ENCODE results near the gene FOXF1.

FOXF1 gene

GRCh38 chr16:86505185-86505898 lies 5.0 kb upstream of the FOXF1 start:
- no peak for DNase-seq (ENCODE audit: low spot score)

GRCh38 chr16:86505899-86506864 lies 4.1 kb upstream of the FOXF1 start:
- no peak for DNase-seq (ENCODE audit: low spot score)

GRCh38 chr16:86507173-86508027 lies 2.9 kb upstream of the FOXF1 start:
- no peak for DNase-seq (ENCODE audit: low spot score)

- no peak for DNase-seq (ENCODE audit: low spot score)
Measured at GRCh38 chr16:86508028-86508946, 2.0 kb upstream of the FOXF1 start.

GRCh38 chr16:86508947-86509758 lies 1.2 kb upstream of the FOXF1 start:
- no peak for DNase-seq (ENCODE audit: low spot score)

GRCh38 chr16:86509759-86510464 lies 415 bp upstream of the FOXF1 start:
- no peak for DNase-seq (ENCODE audit: low spot score)

DNA sequence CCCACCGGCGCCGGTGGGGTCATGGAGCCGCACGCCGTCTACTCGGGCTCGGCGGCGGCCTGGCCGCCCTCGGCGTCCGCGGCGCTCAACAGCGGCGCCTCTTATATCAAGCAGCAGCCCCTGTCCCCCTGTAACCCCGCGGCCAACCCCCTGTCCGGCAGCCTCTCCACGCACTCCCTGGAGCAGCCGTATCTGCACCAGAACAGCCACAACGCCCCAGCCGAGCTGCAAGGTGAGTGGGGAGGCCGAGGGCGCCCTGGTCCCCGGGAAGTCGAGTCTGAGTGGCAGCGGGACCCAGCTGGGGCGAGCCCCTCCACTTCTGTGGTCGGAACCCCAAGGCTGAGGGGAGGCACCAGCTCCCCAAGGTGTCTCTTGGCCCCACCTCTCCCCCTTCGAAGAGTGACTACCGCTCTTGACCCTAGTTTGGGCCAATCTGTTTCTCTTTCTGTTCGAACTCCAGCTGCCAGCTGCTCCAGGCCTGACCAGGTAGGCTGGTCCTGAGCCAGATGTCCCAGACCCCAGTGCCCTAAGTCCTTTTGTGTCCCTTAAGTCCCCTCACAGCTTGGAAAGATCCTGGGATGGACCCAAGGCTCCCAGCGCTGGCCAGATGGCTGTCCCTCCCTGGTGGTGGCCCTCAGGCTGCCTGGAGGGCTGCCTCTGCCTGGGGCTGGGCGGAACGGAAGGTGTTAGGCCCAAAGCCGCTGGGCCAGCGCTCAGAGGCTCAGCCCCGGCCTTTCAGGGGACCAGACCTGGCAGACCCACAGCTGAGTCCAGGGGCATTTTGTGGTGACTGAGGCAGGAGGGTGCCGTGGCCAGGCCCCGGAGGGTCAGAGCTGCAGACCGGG lies 1.2 kb downstream of the FOXF1 start:
- DNase-seq (ENCODE audit: low spot score): no peak

DNA sequence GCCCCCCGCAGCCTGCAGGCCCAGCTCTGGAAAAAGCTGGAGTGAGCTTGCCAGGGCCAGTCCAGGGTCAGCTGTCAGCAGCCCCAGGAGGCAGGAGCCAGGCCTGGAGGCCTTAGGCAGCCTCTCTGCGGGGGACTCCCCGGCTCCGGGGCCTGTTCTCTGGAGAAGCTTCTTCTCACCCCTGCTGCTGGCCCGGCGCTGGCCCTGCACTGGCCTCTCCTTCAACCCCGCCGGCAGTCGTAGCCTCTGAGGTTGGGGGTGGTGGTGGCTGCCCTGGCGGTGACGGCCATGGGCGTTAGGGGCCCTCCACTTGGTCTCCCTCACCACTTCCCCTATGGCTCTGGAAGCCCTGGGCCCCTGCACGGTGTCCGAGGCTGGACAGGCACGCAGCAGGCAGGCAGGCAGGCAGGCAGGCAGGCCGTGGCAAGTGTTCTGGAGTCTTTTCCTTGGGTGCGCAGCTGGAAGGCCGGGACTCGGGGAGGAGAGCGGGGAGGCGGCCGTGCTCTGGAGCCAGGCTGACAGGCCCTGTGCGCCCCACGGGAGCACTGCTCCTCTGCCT lies 2.1 kb downstream of the FOXF1 start:
- no peak for DNase-seq (ENCODE audit: low spot score)

DNA sequence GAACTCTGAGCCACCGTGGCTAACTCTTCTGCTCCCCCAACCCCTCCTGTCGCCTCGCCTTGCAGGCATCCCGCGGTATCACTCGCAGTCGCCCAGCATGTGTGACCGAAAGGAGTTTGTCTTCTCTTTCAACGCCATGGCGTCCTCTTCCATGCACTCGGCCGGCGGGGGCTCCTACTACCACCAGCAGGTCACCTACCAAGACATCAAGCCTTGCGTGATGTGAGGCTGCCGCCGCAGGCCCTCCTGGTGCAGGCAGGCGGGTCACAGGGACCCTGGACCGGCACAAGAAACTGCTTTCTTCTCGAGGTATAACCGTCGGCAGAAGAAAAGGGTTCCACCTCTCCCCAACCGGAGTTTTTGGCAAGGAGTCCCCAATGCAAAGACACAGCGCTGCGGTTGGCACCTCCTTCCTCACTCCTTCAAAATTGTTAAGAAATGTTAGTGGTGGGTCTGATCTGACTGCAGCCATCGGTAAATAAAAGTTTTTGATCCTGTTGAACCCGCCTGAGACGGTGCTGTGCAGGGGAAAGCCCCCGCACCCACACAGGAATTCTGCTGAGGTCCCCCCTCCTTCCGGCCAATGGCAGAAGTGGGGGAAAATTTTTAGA lies 2.6 kb downstream of the FOXF1 start:
- DNase-seq (ENCODE audit: low spot score): no peak

DNA sequence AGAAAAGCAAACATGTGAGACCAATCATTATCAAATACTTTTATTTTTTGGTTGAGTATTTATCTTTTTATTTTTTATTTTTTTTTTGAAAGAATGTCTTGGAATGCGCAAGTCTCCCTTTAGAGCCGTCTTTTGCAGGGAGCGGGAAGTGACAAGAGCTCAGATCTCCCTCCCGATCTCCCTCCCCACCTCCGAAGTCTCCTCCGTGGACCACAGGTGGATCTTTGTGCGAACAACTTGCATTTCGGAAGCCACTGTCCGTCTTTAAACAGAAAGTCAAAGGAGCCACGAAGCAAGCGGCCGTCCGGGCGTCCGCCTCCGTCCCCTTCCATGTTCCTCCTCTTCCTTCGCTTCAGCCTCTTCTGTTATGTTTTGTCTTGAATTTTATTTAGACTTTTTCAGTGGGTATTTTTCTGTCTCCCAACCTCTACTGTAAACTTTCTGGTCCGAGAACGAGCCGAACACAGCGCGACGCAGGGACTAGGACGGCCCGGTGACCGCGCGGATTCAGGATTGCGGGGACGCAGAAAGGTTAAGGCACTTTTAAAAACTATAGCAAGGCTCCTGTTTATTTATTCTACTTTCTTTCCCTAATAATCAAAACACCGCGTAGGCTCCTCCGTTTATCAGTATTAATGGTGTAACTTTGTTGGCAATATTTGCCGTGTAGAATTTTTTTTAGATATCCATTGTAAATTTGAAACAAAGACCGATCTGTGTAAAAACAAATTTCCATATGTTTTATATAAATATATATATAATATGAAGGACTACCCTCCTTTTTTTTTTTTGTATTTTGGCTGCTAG lies 3.3 kb downstream of the FOXF1 start:
- no peak for DNase-seq (ENCODE audit: low spot score)

DNA sequence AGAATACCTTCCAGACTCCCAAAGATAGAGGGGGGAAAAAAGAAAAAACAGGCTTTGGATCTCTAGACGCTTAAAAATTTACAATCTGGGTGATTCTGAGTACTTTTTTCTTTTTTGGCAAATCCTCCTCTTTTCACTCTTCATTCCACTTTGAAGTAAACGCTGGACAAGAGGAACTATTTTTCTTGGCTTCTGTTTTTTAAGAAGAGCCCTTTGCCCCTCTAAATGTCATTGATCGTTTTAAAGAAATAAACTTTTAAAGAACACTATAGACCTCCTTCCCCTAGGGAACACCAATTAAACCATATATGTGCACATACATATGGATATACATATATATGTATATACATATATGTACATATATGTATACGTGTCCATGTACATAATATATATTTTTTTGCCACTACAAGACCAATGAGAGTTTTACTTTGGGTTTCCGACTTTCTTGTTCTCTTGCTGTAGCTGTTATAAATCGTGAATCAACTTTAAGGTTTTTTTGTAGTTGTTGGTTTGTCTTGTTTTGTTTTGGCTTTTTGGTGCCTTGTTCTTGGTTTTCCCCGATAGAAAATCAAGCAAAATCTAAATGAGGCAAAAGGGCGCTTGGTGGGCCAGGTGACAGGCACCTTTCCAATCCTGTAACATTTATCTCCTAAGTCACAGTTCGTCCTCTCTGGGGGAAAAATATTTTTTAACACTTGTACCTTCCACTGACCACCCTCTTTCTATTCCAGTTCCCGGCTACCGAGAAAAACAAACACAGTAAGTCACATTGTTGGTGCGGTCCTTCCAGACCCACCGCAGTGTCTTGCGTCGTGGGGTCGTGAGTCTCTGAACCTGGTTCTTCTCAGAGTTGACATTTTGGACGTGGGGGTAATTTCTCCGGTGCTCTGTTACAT lies 4.4 kb downstream of the FOXF1 start:
- DNase-seq (ENCODE audit: low spot score): no peak

DNA sequence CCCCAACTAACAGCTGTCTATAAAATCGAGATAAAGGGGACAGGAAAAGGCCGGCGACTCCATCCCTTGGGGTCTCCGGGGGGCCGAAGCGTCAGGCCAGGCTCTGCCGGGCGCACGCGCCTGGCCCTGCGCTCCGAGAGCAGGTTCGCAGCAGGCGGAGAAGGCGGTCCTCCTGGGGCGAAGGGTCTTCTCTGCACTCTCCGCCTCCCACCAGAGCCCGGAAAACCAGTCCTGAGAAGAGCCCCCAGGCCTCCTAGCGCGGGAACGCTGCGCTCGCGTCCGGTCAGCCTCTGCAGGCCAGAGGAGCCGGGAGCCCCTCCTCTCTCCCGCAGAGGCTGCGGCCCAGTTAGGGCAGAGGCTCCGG lies 5.1 kb downstream of the FOXF1 start:
- no peak for DNase-seq (ENCODE audit: low spot score)

DNA sequence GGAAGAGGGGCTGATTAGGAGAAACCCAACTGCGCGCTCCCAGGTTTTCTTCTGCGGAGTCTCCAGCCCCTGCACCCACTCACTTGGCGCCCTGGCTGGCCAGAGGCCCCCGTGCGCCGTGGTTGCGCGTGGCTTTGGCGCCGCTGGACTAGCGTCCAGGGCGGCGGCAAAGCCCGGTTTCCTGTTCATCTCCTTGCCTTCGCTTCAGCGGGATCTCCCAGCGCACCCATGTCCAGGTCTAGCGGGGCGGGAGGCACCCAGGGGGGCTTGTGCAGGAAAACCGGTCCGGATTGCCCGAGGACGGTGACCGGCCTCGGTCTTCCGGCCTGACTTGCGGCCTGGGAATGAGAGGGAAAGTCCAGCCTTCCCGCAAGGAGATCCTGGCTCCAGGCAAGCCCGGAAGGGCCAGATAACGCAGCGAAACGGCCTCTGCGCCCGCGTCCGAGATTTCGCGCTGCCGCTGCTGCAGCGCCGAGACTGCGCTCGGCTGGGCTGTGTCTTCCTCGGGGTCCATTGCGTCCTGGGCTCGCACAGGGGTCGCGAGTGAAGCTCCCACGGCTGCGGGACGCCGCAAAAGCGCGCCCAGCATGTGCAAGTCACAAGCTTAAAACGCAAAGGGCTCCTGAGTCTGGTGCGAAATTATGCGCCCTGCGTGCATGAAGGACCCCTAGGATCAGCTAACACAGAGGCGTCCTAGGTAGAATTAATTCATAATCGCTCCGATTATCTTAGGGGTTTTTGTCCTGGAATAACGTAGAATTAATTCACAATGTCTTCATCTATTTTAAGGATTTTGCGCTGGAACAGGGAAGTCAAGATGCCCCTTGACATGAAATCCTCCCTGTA lies 5.7 kb downstream of the FOXF1 start:
- no peak for DNase-seq (ENCODE audit: low spot score)

DNA sequence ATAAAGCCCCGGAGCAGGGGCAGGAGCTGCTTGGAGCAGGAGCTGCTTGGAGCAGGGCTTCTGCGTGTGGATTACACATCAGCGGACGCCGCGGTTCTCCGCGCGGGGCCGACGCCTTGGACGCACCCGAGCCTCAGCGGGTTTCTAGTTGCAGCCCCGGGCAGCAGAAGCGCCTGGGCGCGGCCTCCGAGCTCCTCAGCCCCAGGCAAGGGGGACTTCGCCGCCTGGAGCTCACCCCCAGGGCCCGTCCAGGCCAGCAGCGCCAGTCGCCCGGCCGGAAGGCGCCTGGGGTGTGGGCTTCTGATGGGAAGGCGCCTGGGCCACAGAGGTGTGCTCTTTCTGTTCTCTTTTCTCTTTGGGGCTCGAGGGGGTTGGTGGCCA lies 6.3 kb downstream of the FOXF1 start:
- DNase-seq (ENCODE audit: low spot score): no peak

DNA sequence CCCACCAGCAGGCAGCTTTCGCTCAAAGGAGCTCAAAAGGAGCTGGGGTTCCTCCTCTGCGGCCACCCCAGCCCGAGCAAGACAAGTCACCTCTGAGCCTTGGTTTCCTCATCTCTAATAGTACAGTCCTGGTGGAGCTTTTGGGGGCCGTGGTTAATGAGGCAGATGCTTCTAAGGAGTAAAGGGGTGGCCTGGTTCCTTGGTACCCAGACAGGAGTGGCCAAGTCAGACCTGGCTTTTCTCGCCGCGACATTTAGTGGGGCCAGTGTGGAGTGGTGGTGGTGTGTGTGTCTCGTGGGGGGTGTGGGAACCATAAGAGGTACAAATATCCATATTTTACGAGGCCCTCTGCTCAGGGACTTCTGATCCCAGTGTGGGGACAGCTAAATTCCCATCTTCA lies 6.7 kb downstream of the FOXF1 start:
- no peak for DNase-seq (ENCODE audit: low spot score)
